Urothelium cell line (cell line): ENCODE data around the gene SETD5.

Experiments
- DNase-seq: peaks from one replicate; pipeline ENCODE4 v3.0.0; 2011; ENCODE audit warnings: low spot score, mixed read lengths
- FAIRE-seq: peaks from 2 replicates; lab custom pipeline; 2011; peaks lifted over from hg19 to GRCh38; lab: Jason Lieb, UNC

The SETD5 gene

GRCh38 chr3:9397332-9397905, at the start of gene SETD5:
Gene SETD5, plus strand, starts transcription at chr3:9397615. Its CDS starts 31,324 bp downstream, at chr3:9428939.
- DNase-seq (peak; percentile 96), FAIRE-seq (no peak)

GRCh38 chr3:9347887-9348286, 49.5 kb upstream of the SETD5 start:
- no peak for FAIRE-seq
- no peak for DNase-seq

GRCh38 chr3:9349321-9350117, 47.9 kb upstream of the SETD5 start:
- FAIRE-seq (no peak), DNase-seq (no peak)

GRCh38 chr3:9351709-9352126, 45.7 kb upstream of the SETD5 start:
- FAIRE-seq (no peak), DNase-seq (no peak)

GRCh38 chr3:9352917-9353752, 44.3 kb upstream of the SETD5 start:
- FAIRE-seq, result no peak
- peak; percentile 55 for DNase-seq

GRCh38 chr3:9361691-9362388, 35.6 kb upstream of the SETD5 start:
- DNase-seq (no peak), FAIRE-seq (no peak)

- peak; percentile 90 for DNase-seq
- FAIRE-seq, result peak; percentile 90
Observed at GRCh38 chr3:9362731-9363530, 34.5 kb upstream of the SETD5 start, which contains the start of gene THUMPD3. Gene THUMPD3, plus strand, starts transcription at chr3:9363054. Its CDS starts 2,015 bp downstream, at chr3:9365069.

- no peak for DNase-seq
- no peak for FAIRE-seq
Observed at GRCh38 chr3:9369508-9369907, 27.9 kb upstream of the SETD5 start.

- FAIRE-seq (no peak), DNase-seq (no peak)
Observed at GRCh38 chr3:9373465-9373864, 23.9 kb upstream of the SETD5 start.

- FAIRE-seq (no peak), DNase-seq (no peak)
Observed at GRCh38 chr3:9377981-9378380, 19.4 kb upstream of the SETD5 start.

GRCh38 chr3:9379327-9379726, 18.1 kb upstream of the SETD5 start:
- no peak for FAIRE-seq
- no peak for DNase-seq

- FAIRE-seq (no peak), DNase-seq (no peak)
Observed at GRCh38 chr3:9380014-9380413, 17.4 kb upstream of the SETD5 start.

GRCh38 chr3:9384141-9384828, 13.1 kb upstream of the SETD5 start:
- FAIRE-seq (no peak), DNase-seq (no peak)

GRCh38 chr3:9385187-9386077, 12.0 kb upstream of the SETD5 start:
- no peak for FAIRE-seq
- no peak for DNase-seq

- FAIRE-seq, result no peak
Observed at GRCh38 chr3:9386078-9386459, 11.3 kb upstream of the SETD5 start.

GRCh38 chr3:9386501-9387321, 10.7 kb upstream of the SETD5 start:
- no peak for DNase-seq
- FAIRE-seq, result no peak

More at GRCh38 chr3:9386078-9386459, 11.3 kb upstream of the SETD5 start:
- DNase-seq, result no peak

GRCh38 chr3:9387322-9387655, 10.1 kb upstream of the SETD5 start:
- FAIRE-seq, result no peak
- DNase-seq, result no peak

- FAIRE-seq, result no peak
- DNase-seq, result no peak
Observed at GRCh38 chr3:9388142-9388541, 9.3 kb upstream of the SETD5 start.
